Measurements from ENCODE around the gene HIVEP3. TPM values are rescaled to one million over a fixed set of nuclear protein-coding genes. Genes with fewer than 3 reads are reported as not detected.

HIVEP3 gene
- total and polyA plus RNA-seq, 2 donors (not counting 1 experiment from before 2014, with no cell fraction given) = 2.0 to 5.1 TPM

- H3K4me1 Mint-ChIP-seq = peaks cover 63% of the 10 kb centered on the region
- H3K9ac ChIP-seq (ENCODE audit: low read length) = no peak overlapping the region
- H3K4me3 Mint-ChIP-seq = no peak overlapping the region
- ATAC-seq (ENCODE audit: low read depth) (no peak), DNase-seq (no peak)
- no peaks in the 10 kb centered on the region for H3K27me3 Mint-ChIP-seq
- no peak overlapping the region for H3K4me3 ChIP-seq (ENCODE audit: control extremely low read depth in 1 of 5, extremely low read depth in 1 of 5, insufficient read depth in 1 of 5, low read depth in 2 of 5, low read length in 4 of 5)
- POLR2A ChIA-PET = no interaction called here
- H2AFZ ChIP-seq (ENCODE audit: insufficient read depth, low read depth, low read length, poor library complexity, severe bottlenecking) = no peak overlapping the region
- H3K9me3 ChIP-seq (ENCODE audit: control extremely low read depth in 1 of 3, control insufficient read depth in 2 of 3, insufficient read depth in 1 of 3, low read length in 2 of 3) = peaks cover 0 to 17% (median 10%) of the 10 kb centered on the region in 3 donors
- H3K27ac ChIP-seq (ENCODE audit: low read length in 2 of 2) = no peak overlapping the region
- H3K27ac Mint-ChIP-seq = no peak overlapping the region
- H3K27me3 ChIP-seq (replicated peaks in 1 of 4; ENCODE audit: control extremely low read depth in 1 of 4, control insufficient read depth in 3 of 4, insufficient read depth in 4 of 4, low read length in 3 of 4) = no peaks in the 10 kb centered on the region
- H4K20me1 ChIP-seq (ENCODE audit: control insufficient read depth, insufficient read depth, low read length, poor library complexity, severe bottlenecking) = no peaks in the 10 kb centered on the region
- CTCF ChIA-PET = interaction anchor here (1.2 to 2.4 kb wide), 2 partner anchors 11 to 38 kb away, joined by 3 to 8 read pairs; no protein-coding TSS in a partner anchor
- H3K9me3 Mint-ChIP-seq (ENCODE audit: insufficient read depth) = peaks cover 3% of the 10 kb centered on the region
- no peaks in the 10 kb centered on the region for H3K36me3 ChIP-seq (replicated peaks in 1 of 2; ENCODE audit: control extremely low read depth in 1 of 2, control insufficient read depth in 1 of 2, extremely low read depth in 1 of 2, insufficient read depth in 2 of 2, low read length in 1 of 2)
- H3K4me2 ChIP-seq (replicated peaks; ENCODE audit: low read depth, low read length, poor library complexity, severe bottlenecking) = no peak overlapping the region
- no peaks in the 10 kb centered on the region for H3K79me2 ChIP-seq (ENCODE audit: control insufficient read depth, insufficient read depth, low read length)
- TF ChIP-seq CTCF (IDR thresholded peaks at IDR 0.05) (no peak), EZH2 (IDR thresholded peaks at IDR 0.05; ENCODE audit: borderline replicate concordance, insufficient read depth, low read depth, low read length, poor library complexity, severe bottlenecking) (no peak)
- 75% methylated on average over 2 of the region's 2 CpGs for WGBS (ENCODE audit: insufficient coverage)
- intact Hi-C loops (cut with micrococcal nuclease) = loop anchor here (10.0 kb wide), 1 partner anchor 128 kb away; no protein-coding TSS in a partner anchor
- peaks cover 51 to 57% of the 10 kb centered on the region in 2 donors for H3K4me1 ChIP-seq (ENCODE audit: control insufficient read depth in 2 of 2, insufficient read depth in 2 of 2, low read length in 2 of 2)
These were observed 152.2 kb downstream of the HIVEP3 start for GRCh38 chr1:41766546-41766945.

- H3K4me1 Mint-ChIP-seq = peaks cover 61% of the 10 kb centered on the region
- H3K4me2 ChIP-seq (replicated peaks; ENCODE audit: low read depth, low read length, poor library complexity, severe bottlenecking) = peak overlapping the region; percentile 48
- H3K4me1 ChIP-seq (ENCODE audit: control insufficient read depth in 2 of 2, insufficient read depth in 2 of 2, low read length in 2 of 2) = peaks cover 51 to 53% of the 10 kb centered on the region in 2 donors
- no peaks in the 10 kb centered on the region for H3K27me3 ChIP-seq (replicated peaks in 1 of 4; ENCODE audit: control extremely low read depth in 1 of 4, control insufficient read depth in 3 of 4, insufficient read depth in 4 of 4, low read length in 3 of 4)
- no peak overlapping the region for H3K27ac ChIP-seq (ENCODE audit: low read length in 2 of 2)
- no peaks in the 10 kb centered on the region for H4K20me1 ChIP-seq (ENCODE audit: control insufficient read depth, insufficient read depth, low read length, poor library complexity, severe bottlenecking)
- no peak overlapping the region for H3K4me3 ChIP-seq (ENCODE audit: control extremely low read depth in 1 of 5, extremely low read depth in 1 of 5, insufficient read depth in 1 of 5, low read depth in 2 of 5, low read length in 4 of 5)
- POLR2A ChIA-PET = no interaction called here
- intact Hi-C loops (cut with micrococcal nuclease) = loop anchor here (10.0 kb wide), 1 partner anchor 129 kb away; no protein-coding TSS in a partner anchor
- TF ChIP-seq EZH2 (IDR thresholded peaks at IDR 0.05; ENCODE audit: borderline replicate concordance, insufficient read depth, low read depth, low read length, poor library complexity, severe bottlenecking) = no peak
- TF ChIP-seq CTCF (IDR thresholded peaks at IDR 0.05) = no peak
- H3K27me3 Mint-ChIP-seq = no peaks in the 10 kb centered on the region
- H3K79me2 ChIP-seq (ENCODE audit: control insufficient read depth, insufficient read depth, low read length) = no peaks in the 10 kb centered on the region
- no peak overlapping the region for H2AFZ ChIP-seq (ENCODE audit: insufficient read depth, low read depth, low read length, poor library complexity, severe bottlenecking)
- DNase-seq = no peak
- H3K36me3 ChIP-seq (replicated peaks in 1 of 2; ENCODE audit: control extremely low read depth in 1 of 2, control insufficient read depth in 1 of 2, extremely low read depth in 1 of 2, insufficient read depth in 2 of 2, low read length in 1 of 2) = no peaks in the 10 kb centered on the region
- peaks cover 0 to 17% (median 12%) of the 10 kb centered on the region in 3 donors for H3K9me3 ChIP-seq (ENCODE audit: control extremely low read depth in 1 of 3, control insufficient read depth in 2 of 3, insufficient read depth in 1 of 3, low read length in 2 of 3)
- H3K9me3 Mint-ChIP-seq (ENCODE audit: insufficient read depth) = peaks cover 8% of the 10 kb centered on the region
- no peak overlapping the region for H3K9ac ChIP-seq (ENCODE audit: low read length)
- peak overlapping the region; percentile 14 for H3K4me3 Mint-ChIP-seq
- ATAC-seq (ENCODE audit: low read depth) = no peak
- CTCF ChIA-PET = no interaction called here
- no peak overlapping the region for H3K27ac Mint-ChIP-seq
These were observed 152.7 kb downstream of the HIVEP3 start for GRCh38 chr1:41766041-41766440.
